ENCODE data around the gene RAB19.
A peak's percentile ranks its signal among the peaks of the same experiment; 100 is the strongest.

RAB19 gene, protein sequence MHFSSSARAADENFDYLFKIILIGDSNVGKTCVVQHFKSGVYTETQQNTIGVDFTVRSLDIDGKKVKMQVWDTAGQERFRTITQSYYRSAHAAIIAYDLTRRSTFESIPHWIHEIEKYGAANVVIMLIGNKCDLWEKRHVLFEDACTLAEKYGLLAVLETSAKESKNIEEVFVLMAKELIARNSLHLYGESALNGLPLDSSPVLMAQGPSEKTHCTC

DNA sequence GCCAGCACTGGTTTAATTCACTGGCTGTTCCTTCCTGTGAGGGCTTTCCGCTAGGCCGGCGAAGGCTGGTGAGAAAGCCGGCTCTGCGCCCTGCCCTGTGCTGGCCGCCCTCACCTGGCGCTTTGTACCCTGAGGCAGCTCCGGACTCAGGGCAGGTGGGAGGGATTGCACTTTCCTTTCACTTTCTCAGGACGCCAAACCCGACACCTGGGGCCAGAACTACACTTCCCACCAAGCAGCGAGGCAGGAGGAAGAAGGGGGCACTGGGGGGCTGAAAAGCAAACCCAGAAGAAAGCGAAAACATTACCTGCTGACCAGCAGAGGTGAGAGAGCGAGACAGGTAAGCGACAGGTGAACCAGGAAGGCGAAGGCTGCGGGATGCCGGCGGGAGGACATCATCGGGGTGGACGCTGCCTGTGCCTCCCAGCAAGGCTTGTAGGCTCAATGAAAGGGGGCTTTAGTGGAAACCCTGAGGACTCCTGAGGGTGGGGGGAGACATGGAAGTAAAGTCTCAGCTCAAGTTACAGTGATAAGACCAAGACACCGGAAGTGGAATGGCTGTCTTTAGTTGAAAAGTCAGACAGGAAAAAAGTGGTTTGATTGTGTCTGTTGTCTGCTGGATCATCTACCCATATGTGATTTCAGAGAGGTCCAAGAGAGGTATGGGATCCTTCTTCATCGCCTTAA lies at the start of gene RAB19:
Gene RAB19, plus strand, starts transcription at position 181 of the 687 bp plus-strand sequence. CDS start 3,589 bp downstream, outside the sequence.
- peak in 1 of 10 donors; percentile 26 for DNase-seq
- intact Hi-C loops (cut with DNase I), result no loop called here

DNA sequence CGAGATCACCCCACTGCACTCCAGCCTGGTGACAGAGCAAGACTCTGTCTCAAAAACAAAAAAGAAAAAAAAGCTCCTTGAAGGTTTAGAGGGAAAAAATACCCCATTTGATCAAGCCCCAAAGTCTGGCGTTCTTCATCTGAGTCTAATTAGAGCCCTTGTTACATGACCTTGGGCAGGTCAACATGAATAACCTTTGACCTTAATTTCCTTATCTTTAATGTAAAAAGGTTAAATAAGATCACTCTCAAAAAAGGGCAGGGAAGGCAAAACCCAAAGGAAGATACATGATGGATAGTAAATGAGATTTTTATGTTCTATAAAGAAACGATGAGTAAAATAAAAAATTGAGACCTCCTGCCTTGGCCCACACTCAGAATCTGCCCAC lies 45.8 kb upstream of the RAB19 start:
- intact Hi-C loops (cut with DNase I), result no loop called here
- no peak for DNase-seq

DNA sequence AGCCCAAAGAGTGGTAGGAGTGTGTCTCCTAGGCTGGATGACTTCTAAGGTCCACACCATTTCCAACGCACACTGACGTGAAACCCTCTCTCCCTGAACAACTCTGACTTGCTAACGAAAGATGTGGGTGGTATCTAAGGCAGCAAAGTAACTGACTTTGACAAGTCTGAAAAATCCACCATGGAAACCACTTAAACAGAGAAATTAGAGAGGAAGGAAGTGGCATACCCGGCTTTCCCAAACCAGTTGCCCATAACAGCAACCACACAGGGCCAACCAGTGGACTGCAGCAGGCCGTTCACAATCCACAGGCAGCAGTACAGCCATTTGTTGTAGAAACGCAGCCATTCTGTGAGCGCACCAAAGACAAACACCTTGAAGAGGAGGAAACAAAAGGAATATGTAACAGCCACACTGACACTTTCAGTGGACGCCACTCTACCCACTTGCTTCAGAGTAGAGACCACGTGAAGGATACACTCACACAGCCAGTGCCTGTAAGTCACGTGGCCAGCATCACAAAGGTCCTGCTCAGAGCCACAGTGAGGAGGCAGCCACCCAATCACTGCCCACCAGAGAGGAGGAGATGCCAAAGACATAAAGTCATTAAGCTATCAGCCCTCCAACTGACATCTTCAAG lies 45.3 kb upstream of the RAB19 start:
- intact Hi-C loops (cut with DNase I), result no loop called here
- DNase-seq, result no peak

DNA sequence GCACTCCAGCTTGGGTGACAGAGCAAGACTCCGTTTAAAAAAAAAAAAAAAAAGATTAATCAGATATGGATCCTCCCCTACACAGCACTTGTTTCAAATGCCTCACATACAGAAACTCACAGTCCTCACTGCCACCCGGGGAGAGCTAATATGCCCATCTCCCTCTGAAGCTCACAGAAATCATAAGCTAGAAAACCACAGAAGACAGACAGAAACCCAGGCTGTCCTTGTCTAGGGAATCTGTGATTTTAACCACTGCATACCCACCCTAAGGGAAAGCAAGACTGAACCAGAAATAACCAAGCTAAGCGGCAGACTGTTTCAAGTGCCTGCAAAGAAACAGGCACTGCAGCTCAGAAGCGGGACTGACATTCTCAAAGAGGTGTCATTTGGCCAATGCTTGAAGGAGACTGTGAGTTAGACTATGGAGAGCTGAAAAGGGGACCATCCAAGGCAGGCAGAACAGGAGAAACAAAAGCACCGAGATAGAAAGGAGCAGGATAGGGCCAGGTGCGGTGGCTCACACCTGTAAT lies 43.1 kb upstream of the RAB19 start:
- DNase-seq, result no peak
- intact Hi-C loops (cut with DNase I), result no loop called here

DNA sequence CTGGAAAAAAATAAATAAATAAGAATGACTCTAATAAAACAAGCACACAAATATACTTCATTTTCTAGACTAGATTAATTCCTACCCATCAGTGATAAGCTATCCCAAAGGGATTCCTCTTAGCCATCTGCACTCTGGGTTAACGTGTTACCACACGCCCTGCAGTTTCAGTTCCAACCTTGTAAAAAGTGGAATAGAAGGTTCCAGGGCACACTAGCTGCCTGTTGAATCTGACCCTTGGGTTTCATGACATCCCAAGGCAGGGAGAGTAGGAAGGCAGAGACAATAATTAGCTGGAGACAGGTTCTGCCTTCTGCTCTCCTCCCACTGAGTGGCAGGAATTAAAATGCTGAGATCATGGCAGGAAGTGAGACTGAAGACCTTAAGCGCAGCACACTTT lies 39.0 kb upstream of the RAB19 start:
- DNase-seq, result no peak
- intact Hi-C loops (cut with DNase I), result no loop called here

DNA sequence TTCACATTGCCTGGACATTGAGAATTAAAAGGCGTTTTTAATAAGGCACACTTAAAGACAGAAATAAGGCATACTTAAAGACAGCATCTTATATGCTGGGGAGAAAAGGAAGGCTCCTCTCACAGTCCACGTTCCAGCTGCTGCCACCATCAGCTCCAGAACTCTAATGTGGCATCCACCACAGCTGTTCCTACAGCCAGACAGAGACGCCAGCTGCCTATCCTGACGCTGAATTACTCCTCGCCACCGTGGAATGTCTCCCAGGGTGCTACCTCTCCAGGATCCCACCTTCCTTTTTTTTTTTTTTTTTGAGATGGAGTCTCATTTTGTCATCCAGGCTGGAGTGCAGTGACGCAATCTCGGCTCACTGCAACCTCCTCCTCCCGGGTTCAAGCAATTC lies 36.3 kb upstream of the RAB19 start:
- DNase-seq, result no peak
- intact Hi-C loops (cut with DNase I), result no loop called here

DNA sequence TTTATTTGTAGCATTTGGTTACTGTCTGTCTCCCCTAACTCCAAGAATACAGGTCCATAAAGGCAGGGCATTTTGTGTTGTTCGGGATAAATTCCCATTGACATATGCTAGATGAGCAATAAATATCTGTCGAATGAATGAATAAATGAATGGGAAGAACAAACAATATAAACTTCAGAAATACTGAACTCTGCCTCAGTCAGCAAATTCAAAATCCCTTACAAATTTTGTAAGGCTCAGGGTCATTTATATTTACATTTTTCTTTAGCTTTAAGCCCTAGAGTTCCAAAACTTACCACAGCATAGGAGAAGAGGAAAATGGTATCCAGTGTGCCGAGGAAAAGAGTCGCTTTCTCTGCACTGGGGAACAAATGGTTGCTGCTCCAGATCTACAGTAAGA lies 34.6 kb upstream of the RAB19 start:
- no peak for DNase-seq
- intact Hi-C loops (cut with DNase I), result no loop called here

DNA sequence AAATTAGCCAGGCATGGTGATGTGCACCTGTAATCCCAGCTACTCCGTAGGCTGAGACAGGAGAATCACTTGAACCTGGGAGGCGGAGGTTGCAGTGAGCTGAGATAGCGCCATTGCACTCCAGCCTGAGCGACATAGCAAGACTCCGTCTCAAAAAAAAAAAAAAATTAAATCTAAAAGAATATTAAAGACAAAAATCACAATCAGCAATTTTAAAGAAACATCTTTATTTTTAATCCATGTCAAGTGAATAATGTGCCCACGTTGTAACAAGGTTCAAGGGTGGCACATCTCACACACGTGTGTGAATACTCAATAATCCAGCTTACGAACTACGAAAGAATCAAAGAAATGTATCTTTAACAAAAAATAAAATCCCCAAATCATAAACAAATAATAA lies 28.5 kb upstream of the RAB19 start:
- no peak for DNase-seq
- intact Hi-C loops (cut with DNase I), result no loop called here

DNA sequence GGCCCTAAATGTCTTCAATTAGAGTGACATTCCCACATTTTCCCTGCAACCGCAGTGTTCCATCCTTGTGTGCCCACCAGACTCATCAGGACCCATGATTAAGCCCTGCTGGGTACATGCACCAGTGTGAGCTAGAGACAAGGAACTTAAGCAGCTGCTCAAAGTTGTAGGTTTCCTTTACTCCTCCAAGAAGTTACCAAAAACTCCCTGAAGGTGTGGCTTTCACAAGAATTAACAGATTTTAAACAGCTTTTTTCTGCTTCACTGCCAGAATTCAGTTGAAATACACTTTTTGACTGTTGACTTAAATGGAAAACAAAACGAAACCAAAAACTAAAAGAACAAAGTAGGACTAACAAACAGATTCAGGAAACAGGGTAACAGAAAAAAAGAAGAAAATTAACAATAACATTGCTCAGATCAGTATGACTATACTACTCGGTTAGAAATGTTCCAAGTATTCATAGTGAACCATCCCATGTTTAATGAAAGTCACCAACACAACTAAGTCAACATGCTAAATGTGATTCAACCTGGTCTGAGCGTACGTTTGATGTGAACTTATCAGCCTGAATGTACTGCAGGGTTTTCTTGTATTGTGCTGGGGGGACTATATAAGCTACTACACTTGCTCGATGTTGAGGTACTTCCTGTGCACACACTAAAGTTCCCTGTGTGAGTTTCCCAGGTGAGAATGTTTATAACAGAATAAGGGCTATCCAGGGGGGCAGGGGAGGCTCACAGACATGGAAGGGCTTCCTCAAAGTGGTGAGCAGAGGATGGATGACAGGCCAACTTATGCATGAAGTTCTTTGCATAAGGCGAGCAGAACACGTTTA lies 27.7 kb upstream of the RAB19 start:
- intact Hi-C loops (cut with DNase I), result no loop called here
- no peak for DNase-seq

DNA sequence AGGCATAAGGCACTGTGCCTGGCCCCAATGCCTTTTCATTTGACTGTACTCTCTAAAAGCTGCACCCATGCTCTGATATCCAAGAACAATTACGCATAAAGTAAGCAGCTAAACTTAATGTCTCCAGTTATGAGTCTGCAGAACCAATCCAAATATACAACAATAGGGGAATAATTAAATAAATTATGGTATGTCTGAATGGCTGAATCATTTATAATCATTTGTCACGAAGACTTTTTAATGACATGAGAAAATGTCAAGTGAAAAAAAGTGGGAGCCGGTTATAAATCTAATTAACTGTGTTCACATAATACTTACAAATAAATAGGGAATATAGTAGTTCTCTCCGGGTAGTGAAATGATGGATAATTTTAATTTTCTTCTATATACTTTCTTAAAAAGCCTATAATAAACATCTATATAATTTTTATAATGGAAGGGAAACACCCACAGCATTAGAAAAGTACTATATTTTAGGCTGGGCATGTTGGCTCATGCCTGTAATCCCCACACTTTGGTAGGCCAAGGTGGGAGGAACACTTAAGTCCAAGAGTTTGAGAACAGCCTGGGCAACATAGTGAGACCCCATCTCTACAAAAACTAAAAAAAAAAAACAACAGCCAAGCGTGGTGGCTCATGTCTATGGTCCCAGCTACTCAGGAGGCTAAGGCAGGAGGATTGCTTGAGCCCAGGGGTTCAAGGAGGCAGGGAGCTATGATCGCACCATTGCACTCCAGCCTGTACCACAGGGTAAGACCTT lies 19.7 kb upstream of the RAB19 start:
- intact Hi-C loops (cut with DNase I), result no loop called here

DNA sequence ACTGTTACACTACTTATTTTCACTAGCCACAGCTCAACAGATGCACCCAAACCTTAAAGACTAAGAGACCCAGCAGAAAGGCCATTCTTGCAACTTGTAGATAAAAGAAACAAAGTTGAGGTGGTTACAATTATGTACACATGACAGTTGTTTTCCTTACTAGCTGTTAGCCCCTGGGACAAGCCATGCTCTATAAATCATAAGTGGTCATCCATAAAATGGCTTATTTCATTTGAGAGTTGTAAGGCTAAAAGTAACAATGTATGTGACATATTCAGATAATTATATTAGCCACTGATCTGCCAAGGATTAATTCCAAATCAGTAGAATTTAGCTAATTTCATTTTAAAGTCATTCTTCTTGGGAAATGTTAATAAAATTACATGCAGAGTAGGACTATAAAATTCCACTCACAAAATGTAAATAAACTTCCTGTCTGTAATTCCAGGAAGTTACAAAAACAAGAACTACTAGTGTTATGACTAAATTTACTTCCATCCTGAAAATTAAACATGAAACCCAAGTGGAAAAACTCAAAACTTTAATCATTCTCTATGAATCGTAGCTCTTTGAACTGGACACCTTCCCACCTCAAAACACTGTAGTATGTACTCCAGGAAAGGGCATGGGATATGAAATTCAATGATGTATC lies 18.8 kb upstream of the RAB19 start:
- DNase-seq, result no peak

More for the DNA sequence above, 19.7 kb upstream of the RAB19 start:
- no peak for DNase-seq

DNA sequence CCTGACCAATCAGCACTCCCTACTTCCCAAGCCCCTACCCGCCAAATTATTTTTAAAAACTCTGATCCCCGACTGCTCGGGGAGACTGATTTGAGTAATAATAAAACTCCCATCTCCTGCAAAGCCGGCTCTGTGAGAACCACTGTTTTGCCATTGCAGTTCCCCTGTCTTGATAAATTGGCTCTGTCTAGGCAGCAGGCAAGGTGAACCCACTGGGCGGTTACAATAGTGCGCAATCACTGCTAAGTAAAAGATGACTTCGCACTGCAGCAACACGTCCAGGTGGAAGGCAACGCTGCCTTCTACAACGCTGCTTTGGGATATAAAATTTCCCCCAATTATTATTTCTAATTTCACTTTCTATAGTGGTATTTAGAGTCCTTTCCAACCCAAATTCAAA lies 14.4 kb upstream of the RAB19 start:
- intact Hi-C loops (cut with DNase I), result no loop called here
- no peak for DNase-seq

More for the DNA sequence above, 18.8 kb upstream of the RAB19 start:
- intact Hi-C loops (cut with DNase I), result no loop called here

DNA sequence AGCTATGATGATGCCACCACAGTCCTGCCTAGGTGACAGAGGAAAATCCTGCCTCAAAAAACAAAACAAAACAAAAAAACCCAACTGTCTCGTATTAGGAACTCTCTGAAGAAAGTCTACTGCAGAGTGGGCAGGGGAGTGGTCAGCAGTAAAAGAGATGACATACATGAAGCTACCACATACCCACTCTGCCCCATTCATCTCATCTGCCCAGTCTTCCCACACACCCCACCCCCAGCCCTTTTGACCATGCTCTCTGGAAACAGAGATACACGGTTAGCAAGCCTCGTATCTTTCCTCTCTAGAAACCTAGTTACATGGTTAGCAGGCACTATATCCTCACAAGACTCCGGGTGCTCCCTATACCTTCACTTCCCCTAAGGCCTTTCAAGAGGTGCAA lies 13.8 kb upstream of the RAB19 start:
- DNase-seq, result no peak
- intact Hi-C loops (cut with DNase I), result no loop called here

DNA sequence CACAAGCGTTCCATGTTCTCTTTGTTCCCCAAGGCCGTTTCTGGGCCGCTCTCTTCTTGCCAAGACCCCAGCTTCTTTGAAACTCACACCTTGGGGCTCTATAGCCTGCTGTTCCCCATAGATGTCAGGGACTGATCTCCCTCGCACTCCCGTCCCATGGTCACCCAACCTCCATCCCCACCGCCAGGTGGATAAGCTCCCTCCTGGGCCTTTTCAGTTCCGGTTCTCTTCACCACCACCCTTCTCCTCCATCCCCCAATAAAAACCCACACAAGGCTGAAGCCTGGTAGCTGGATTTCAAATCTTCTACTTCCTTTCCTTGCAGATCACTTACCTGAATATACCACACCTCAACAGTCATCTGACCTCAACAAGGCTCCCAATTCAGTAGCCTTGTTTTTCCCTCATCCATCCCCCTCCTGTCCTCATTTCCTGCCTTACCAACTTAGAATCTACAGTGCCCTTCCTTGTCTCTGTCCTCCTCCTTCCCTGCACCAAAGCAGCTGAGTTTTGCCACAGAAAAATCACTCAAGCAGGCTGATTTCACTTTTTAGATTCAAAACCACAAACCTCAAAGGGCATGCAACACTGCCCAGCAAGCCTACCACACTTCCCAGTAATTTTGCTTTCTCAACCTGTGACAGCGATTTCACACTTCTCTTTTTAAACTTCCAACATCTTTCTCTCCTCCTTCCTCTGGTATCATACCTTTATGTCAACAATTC lies 13.2 kb upstream of the RAB19 start:
- intact Hi-C loops (cut with DNase I), result no loop called here
- DNase-seq, result peak in 1 of 10 donors; percentile 33

DNA sequence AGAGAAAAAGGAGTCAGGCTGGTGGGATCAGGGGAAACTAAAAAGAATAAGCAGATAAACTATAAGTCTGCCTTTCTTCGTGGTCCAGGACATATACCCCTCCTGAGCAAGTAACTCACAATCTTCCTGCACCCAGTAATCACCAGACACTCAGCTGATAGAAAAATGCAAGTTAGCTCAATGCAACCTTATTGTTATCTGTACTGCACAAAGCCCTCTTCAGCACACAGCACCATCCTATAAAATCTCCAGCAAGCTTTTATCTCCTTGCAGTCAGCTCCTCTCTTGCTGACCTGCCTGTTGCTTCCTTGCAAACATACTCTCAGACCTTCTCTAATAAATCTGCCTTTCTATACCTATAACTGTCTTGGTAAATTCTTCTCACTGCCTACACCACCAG lies 12.2 kb upstream of the RAB19 start:
- no peak for DNase-seq
- intact Hi-C loops (cut with DNase I), result no loop called here

DNA sequence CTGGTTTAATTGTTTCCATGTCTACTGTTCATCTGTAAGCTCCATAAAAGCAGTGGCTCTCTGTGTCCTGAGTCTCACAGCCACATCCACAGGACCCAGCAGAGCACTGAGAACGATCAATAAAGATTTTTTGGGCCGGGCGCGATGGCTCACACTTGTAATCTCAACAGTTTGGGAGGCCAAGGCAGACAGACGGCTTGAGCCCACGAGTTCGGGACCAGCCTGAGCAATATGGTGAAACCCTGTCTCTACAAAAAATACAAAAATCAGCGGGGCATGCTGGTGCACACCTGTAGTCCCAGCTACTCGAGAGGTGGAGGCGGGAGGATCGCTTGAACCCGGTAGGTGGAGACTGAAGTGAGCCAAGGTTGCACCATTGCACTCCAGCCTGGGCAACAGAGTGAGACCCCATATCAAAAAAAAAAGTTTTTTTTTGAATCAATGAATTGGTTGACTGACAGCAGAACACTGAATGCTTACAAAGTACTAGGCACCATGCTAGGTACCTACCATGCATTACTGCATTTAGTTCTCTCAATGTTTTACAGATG lies 10.0 kb upstream of the RAB19 start:
- DNase-seq, result peak in 1 of 10 donors; percentile 18
- intact Hi-C loops (cut with DNase I), result no loop called here

DNA sequence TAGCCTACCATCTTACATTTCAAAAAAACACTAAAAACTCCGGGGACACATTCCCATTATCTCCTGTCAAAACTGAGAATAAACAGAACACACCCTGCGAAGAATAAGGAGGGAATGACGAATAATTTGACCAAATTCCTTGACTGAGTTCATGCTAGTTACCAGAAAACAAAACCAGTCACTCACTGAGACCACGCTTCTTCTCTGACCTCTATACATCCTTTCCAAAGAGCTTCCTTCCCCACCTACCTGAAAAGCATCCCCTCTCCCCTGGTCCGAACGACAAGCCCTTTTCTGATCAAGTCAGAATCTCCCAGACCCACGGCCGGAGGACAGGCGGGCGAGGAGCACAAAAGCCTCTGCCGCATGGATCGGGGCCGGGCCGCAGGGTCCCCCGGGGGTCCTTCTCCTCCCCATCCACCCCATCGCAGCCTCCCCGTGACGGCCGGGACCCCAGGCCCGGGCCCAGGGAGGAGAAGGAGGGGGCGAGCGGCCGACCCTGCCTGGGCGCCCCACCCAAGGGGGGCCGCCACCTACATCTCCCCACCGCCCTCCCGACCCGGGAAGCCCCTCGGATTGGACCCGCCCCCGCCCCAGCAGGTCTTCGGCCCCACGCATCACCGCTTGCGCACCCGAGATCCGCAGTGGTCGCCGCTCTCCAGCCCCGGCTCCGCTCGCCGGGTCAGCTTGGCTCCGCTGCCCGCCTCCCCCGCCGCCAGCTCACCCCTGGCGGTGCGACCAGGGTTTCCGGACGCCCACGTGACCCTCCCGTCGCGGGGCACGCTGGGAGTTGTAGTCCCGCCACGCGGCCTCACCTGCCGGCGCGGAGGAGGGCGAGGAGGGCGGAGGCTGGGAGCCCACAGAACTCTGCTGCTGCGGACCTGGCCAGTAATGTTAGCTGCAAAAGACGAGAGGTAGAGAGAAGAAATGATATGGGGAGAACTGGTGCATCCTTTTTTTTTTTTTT lies 5.8 kb upstream of the RAB19 start, which contains the start of gene SLC37A3:
Gene SLC37A3, minus strand, starts transcription at position 747 of the 967 bp plus-strand sequence. CDS start 16,004 bp downstream, outside the sequence.
- intact Hi-C loops (cut with DNase I), result no loop called here
- peak; percentile 77 to 97 (median 89) for DNase-seq

Measured in posterior cingulate gyrus (tissue), 11 donors.